Measurements from ENCODE around the gene HSD3B1.

The HSD3B1 gene

GRCh38 chr1:119537966-119538365 lies 31.0 kb downstream of the HSD3B1 start:
- no peak overlapping the region for H3K4me3 ChIP-seq (ENCODE audit: control insufficient read depth, low read depth, low read length)
- TF ChIP-seq, protein P1, sequence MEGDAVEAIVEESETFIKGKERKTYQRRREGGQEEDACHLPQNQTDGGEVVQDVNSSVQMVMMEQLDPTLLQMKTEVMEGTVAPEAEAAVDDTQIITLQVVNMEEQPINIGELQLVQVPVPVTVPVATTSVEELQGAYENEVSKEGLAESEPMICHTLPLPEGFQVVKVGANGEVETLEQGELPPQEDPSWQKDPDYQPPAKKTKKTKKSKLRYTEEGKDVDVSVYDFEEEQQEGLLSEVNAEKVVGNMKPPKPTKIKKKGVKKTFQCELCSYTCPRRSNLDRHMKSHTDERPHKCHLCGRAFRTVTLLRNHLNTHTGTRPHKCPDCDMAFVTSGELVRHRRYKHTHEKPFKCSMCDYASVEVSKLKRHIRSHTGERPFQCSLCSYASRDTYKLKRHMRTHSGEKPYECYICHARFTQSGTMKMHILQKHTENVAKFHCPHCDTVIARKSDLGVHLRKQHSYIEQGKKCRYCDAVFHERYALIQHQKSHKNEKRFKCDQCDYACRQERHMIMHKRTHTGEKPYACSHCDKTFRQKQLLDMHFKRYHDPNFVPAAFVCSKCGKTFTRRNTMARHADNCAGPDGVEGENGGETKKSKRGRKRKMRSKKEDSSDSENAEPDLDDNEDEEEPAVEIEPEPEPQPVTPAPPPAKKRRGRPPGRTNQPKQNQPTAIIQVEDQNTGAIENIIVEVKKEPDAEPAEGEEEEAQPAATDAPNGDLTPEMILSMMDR (IDR thresholded peaks at IDR 0.05; ENCODE audit: control insufficient read depth, insufficient read depth, low read depth, low read length, missing control alignments) = no peak
- no peak for DNase-seq (ENCODE audit: low read depth)

DNA sequence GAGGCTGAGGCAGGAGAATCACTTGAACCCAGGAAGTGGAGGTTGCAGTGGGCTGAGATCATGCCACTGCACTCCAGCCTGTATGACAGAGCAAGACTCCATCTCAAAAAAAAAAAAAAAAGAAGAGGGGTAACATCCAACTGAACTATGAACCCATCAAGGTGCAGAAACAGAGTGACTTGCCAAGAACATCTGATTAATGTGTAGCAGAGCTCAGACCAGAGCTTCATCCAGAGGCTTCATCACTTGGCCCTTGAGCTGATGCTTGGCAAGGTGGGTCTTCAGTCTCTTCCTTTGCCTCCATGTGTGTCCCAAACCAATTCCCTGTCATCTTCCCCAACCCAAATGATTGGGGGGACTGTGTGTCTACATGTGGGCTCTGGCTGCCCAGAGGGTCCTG lies 32.6 kb downstream of the HSD3B1 start:
- H3K4me3 ChIP-seq (ENCODE audit: control insufficient read depth, low read depth, low read length) = no peak overlapping the region
- no peak for DNase-seq (ENCODE audit: low read depth)
- TF ChIP-seq, protein P1 (IDR thresholded peaks at IDR 0.05; ENCODE audit: control insufficient read depth, insufficient read depth, low read depth, low read length, missing control alignments) = no peak

DNA sequence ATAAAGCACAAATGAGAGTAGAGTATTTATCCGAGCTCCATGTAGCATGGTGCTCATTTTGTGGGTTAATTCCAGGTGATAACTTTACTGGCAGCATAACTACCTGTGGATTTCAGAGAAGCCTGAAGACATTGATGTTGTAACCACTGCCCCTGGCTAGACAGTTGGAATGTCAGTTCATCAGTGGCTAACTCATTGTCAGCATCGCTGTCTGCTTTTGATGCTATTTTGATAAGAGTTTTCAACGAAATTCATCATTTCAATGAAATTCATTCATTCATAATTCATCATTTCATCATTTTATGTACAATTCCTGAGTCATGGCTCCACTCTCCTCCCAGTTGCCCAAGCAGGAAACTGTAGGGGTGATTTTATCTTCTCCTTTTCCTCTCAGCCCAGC lies 34.4 kb downstream of the HSD3B1 start:
- no peak for DNase-seq (ENCODE audit: low read depth)
- no peak overlapping the region for H3K4me3 ChIP-seq (ENCODE audit: control insufficient read depth, low read depth, low read length)
- TF ChIP-seq, protein P1 (IDR thresholded peaks at IDR 0.05; ENCODE audit: control insufficient read depth, insufficient read depth, low read depth, low read length, missing control alignments) = no peak

- no peak overlapping the region for H3K4me3 ChIP-seq (ENCODE audit: control insufficient read depth, low read depth, low read length)
- TF ChIP-seq, protein P1 (IDR thresholded peaks at IDR 0.05; ENCODE audit: control insufficient read depth, insufficient read depth, low read depth, low read length, missing control alignments) = no peak
- no peak for DNase-seq (ENCODE audit: low read depth)
These were observed 35.5 kb downstream of the HSD3B1 start for GRCh38 chr1:119542492-119542946.

GRCh38 chr1:119544165-119544762 lies 37.3 kb downstream of the HSD3B1 start:
- no peak for DNase-seq (ENCODE audit: low read depth)
- TF ChIP-seq, protein P1 (IDR thresholded peaks at IDR 0.05; ENCODE audit: control insufficient read depth, insufficient read depth, low read depth, low read length, missing control alignments) = peak; percentile 32
- H3K4me3 ChIP-seq (ENCODE audit: control insufficient read depth, low read depth, low read length) = no peak overlapping the region

- TF ChIP-seq, protein P1 (IDR thresholded peaks at IDR 0.05; ENCODE audit: control insufficient read depth, insufficient read depth, low read depth, low read length, missing control alignments) = no peak
- no peak for DNase-seq (ENCODE audit: low read depth)
- H3K4me3 ChIP-seq (ENCODE audit: control insufficient read depth, low read depth, low read length) = no peak overlapping the region
These were observed 39.6 kb downstream of the HSD3B1 start for GRCh38 chr1:119546641-119547040.
